Fibroblast of skin of left biceps (primary cell): ENCODE data around the gene SEPTIN5.

Experiments
- DNase-seq, 2 experiments: peaks; one replicate each; pipeline ENCODE4 v3.0.0-alpha.2; 2013; ENCODE audit warnings: low read depth in 2 of 2

SEPTIN5 gene

DNA sequence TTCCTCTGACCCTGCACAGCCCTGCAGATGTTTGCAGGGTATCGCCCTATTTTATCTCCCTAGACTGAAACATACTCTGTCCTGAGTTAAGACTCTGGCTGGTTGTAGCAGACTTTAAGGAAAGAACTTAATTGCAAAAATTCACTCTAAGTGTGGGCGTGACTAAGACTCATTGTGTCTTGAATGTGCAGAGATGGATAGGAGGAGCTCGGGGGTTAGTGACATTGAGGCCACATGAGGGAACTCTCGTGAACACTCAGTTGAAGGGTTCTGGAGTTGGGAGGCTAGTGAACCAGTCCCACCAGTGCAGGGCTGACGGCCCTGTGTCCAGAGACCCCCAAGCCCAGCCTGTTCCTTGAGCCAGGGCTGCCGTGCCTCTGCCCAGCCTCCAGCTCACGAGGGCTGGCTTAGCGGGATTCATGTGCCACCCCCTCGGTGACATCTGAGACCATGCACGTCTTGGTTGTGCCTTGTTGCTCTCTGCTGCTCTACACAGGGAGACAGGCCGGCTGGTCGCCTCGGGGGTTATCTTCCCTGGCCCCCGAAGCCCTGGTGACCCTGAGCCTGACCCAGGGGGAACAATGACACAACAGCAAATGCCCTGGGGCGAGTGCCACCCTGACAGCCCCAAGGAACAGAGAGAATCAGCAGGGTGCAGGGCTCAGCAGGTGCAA lies 34.8 kb downstream of the SEPTIN5 start:
- no peak for DNase-seq

- no peak for DNase-seq
Measured at GRCh38 chr22:19749876-19750275, 35.6 kb downstream of the SEPTIN5 start.

DNA sequence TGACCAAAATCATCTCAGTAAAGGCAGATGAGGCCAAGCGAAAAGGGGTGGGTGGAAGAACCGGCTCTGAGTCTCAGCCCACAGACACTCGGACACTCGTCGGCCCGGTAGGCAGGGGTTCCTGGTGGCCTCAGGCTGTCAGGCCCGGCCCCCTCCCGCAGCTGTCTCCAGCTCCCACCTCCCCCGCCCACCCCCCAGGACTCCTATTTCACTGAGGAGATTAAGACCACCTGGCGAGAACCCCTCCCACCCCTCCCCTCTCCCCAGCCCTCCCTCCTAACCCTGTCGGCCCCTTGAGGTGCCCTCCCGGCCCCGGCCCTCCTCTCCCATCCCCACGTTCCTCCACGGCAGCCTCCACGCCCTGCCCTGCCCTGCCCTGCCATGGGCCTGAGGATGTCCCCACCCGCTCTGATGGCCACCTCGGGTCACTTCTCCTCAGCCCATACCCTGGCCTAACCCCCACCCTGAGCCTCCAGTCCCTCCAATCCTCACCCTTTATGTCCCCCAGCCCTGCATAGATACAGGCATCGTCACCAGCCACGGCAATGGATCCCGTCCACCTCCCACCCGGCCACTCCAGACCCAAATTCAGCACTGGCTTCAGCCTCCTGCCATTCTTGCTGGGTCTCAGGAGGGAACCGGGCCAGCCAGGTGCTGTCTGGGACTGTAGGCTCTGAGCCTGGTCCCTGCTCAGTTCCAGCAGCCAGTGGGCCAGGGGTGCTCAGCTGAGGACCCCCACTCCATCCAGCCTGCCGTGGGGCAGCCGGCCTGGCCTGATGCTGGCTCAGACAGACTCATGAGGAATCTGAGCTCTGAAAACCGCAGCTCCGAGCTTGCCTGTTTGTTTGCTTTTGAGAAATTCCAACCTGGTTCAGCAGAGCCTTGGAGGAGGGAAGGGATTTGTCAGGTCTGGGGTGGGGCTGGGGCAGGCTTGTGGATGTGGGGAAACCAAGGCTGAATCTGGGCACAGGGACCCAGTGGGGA lies 36.5 kb downstream of the SEPTIN5 start:
- peak; percentile 12 to 13 for DNase-seq

DNA sequence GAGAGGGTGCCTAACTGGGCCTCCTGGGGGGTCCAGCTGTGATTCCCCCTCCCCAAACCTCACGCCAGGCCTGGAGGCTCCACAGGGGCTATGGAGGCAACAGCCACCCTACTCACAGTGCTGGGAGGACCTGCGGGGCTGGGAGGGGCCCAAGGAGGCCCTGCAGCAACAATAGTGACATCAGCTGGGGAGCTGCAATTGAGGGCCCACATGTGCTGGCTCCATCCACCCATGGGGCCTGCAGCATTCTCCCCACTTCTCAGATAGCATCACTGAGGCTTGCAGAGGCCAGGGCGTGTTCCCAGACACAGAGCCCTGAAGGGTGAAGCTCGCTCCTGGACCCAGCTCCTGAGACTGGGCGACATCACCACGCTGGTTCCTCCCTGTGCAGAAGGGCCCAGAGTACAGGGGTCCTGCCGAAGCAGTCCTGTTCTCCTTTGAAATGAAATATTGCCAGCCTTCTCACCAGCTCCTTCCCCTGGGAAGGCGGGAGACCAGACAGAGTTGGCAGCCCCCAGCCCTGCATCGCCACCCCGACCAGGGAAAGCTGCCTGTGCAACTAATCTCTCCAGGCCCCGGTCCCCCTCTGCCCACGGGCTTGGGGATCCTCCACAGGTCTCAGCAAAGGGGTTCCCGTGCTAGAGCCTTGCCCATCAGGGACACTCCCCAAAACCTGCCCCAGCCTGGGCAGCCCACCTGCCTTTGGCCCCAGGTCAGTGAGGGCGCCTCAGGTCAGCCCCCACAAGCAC lies 37.4 kb downstream of the SEPTIN5 start:
- no peak for DNase-seq

- no peak for DNase-seq
Measured at GRCh38 chr22:19753090-19753842, 39.0 kb downstream of the SEPTIN5 start.

DNA sequence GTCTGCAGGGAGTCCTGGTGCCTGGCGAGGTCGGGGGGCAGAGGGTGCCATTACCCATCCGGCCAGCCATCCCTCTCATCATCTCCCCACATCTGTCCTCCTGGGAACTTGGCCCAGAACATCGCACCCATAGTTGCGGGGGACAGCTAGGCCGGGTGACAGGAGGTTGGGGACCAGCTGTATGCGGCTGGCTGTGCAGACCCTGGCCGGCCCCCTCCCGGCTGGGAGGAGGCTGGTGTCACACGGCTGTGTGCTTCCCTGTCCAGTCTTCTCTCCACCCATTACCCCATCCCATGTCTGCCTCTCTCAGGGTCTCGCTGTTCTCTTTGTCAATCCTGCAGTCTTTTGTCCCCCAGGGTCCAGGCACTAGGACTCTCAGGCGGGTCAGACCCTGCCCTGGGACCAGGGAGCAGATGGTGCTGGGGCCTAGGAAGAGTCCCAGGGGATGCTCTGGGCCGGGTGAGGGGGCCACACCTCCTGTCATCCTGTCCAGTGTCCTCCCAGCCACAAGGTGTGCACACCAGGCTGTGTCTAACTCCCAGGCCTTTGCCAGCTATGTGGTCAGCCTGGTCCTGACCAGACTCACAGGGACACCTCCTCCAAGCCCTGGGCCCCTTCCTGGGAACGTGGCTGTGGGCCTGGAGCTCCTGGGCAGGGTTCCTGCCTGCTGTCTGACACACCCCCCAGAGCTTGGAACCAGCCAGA lies 39.8 kb downstream of the SEPTIN5 start:
- no peak for DNase-seq

DNA sequence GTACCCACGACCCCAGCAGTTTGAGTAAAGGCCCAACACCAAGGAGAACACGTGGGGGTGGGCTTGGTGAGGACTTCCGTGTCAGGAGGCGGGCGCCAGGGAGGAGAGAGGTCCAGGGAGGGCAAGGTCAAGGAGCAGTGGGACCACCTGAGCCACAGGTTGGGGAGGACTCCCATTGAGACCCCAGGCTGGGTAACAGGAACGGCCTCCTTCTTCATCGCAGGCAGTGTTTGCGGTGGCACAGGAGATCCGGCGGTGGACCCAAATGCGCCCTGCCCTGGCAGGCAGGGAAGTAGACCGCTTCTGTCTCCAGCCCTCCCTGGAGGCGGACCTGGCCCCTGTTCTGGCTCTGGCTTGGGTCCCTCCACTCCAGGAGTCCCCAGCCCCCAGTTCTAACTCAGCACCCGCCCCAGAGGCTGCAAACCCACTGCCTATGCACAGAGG lies 40.4 kb downstream of the SEPTIN5 start:
- DNase-seq: no peak

- DNase-seq: no peak
Measured at GRCh38 chr22:19755145-19755710, 40.9 kb downstream of the SEPTIN5 start.

DNA sequence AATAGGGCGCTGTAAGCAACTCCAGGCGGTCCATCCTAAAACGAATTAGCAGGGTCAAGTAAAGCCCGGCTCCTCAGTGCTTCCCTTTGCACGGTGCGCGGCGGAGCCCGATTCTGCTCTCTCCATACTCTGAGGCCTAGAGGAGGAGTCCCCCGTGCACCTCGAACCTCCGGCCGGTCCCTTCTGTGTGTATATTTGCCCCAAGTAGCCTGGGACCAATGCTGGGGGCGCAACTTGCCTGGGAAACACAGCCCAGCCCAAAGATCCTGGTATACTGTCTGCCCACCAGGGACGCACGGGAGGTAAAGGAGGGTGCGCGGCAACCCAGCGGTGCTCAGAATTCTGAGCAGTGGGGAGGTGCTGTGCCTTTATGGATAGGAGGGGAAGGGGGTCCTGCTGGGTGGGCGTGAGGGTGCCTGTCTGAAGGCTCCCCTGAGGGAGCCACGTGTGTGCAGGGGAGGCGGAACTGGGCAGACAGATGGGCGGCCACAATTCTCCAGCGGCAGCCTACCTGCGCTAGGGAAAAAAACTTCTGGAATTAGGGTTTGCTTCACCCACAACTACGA lies 41.5 kb downstream of the SEPTIN5 start:
- no peak for DNase-seq

DNA sequence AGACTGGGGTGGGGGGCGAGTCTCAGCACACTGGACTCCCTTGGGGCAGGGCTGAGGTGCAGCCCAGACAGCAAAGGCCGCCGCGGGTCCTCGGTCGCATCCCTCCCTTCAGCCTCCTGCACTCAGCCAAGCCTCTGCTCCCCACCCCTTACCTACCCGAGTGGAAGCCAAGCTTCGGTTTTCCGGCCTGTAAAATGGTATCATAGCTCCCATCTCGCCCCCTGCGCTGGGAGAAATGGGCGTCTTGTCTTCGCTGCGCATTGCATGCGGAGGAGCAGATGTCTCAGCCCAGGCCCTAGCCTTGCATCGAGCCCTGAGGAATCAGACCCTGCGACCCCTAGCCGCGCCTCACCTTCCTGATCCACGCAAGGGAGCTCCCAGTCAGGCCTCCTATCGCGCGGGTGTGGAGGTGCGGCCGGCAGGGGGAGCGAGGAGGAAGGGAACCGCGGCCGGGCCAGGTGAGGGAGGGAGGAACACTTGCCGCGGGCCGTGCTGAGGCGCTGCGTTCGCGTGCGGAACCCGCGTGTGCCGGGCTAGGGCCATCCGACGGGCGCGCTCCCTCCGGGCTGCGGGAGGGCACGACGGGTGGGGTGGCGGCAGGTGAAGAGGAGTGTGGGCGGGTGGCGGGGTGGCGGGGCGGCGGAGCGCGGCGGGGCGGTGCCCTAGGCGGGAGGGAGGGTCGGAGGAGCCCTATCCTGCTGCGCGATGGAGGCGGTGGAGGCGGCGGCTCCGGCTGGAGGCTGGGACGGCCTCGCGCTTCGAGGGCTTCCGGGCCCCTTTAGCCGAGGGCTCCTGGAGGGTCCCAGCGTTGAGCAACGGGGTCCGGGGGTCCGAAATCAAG lies 42.2 kb downstream of the SEPTIN5 start:
- DNase-seq: no peak

DNA sequence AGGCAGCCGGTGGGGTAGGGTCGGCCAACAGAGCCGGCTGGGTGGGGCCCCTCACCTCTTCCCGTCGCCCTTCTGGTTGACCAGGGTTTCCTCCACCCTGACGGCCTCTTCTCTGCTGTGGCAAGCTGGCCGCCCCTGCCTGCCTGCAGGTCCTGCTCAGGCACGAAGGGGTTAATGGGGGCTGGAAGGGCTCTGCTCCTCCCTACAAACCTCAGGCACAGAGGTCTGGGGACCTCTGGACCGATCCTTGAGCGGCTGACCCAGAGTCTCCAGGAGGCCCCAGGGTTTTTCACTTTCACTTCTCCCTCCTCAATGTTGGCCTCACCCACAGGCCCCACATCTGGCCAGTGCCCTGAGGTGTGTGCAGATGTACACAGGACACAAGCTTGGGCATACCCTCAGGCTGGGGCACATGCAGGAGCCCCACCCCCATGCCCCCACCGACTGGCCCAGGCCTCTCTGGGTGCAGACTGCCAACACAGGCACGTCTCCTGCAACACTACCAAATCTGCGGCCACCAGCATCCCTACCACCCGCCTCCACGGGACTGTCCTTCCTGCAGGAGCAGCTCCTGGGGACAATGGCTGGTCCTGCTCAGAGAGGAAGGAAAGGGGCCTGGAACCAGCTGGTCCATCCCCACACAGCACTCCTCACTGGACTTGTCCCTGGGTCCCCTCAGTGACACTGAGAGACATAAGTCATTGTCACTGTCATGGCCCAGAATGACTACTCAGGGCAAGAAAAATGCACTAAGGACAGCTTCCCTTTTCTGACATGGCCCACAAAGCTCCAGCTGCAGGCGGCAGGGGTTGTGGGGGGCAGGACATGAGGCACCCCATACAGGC lies 43.1 kb downstream of the SEPTIN5 start:
- no peak for DNase-seq

DNA sequence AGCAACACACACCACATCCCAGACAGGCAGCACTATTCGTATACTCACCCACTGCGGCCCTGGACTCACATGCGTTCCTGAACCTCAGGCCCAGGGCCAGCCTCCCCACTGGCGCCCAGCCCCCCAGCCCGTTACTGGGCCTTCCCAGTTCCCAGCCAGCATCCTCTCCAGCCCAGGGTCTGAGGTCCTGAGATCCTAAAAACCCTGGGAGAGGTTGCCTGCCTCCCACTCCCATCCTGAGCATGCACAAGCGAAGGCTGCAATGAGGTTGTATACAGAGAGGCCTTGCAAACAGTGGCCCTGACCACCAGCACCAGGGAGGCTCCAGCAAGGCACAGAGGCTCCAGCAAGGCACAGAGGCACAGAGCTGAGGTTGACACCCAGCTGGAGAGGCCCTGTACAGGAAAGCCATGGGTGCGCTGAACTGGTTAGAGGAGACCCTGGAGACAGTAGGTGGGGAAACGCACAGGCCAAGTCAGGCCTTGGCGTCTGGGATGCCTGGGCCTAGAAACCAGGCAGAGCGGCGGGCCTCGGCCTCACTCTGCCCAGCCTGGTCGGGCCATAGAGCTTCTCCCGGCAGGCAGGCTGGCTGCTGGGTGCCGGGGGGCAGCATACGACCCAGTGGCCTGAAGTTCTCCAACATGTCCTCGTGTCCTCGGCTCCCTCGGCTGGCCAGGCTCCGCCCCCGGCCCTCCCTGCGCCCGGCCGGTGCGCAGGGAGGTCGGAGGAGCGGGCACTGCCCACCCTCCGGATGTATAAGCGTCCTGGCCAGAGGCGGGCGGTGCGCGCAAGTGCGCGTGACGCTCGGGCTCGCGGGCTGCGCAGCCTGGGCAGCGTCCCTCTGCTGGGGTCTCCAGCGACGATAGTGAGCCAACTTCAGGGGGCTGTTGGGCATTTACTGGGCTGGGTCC lies 43.9 kb downstream of the SEPTIN5 start:
- no peak for DNase-seq

- no peak for DNase-seq
Measured at GRCh38 chr22:19758896-19759426, 44.7 kb downstream of the SEPTIN5 start.

DNA sequence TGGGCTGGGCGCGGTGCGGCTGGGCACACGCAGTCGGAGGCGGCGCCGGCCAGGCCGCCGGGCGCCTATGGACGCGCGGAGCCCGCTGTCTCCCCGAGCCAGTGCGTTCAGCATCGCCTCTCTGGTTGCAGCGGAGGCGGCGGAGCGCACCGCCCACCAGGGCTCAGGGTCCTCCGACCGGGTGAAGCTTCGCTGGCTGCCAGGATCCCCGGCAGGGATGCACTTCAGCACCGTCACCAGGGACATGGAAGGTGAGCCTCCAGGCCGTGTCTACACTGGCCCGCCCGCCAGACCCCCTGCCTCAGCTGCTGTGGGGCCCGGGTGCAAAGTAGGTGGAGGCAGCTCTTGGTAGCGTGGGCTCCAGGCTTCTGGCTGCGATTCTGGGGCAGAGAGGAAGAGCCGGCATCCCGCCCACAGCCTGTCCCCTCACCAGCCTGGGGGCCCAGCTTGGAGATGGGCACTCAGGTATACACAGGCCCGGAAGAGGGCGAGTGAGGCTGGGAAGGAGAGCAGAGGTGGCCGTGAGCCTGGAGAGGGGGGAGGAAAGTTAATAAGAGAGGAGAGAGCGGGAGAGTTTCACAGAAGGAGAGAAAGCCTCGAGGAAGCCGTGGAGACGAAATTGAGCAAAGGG lies 45.2 kb downstream of the SEPTIN5 start:
- DNase-seq: no peak

DNA sequence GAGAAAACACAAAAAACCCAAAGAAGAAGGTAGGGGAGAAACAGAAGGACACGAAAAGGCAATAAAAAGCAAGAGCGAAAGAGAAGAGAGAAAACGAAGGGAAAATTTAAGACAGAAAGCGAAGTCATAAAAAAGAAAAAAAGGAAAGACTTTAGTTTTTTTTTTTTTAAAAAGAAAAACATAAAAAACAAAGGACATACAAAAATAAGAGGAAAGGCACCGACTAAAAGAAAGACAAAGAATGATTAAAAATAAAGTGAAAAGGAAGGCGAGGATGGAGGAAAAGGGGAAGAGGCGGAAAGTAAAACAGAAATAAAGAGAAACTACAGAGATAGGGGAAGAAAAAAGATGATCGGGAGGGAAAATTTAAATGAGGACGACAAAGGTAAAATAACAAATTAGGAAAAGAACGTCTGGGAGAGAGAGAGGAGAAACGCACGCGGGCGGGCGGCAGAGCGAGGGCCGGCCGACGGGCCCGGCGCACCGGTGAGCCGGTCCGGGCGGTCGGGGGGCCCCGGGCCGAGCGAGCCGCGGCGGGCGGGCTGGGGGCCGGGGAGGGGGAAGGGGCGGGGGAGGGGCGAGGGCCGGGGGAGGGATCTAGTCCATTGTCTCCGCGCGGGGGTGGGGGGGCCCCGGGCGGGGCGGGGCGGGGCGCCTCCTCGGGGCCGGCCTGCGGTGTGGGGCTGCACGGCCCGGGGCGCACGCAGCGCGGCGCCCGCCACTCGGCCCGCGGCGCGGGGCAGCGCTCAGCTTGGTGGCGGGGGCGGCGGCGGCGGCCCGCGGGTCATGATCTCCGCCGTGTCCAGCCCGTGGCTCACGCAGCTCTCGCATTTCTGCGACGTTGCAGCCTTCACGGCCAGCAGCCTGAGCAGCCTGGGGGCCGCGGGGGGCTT lies 46.0 kb downstream of the SEPTIN5 start, which contains the start of gene TBX1:
Gene TBX1 (plus strand): TSS at position 721 of the 893 bp plus-strand sequence. CDS start 66 bp downstream, at position 787.
- no peak for DNase-seq
